Calu3 (cell line): ENCODE results near the gene SERPINA12. TPM values are rescaled to one million over a fixed set of nuclear protein-coding genes. Genes with fewer than 3 reads are reported as not detected.

ENCODE experiments used
- BruUV-seq: library from RNA; stranded (reverse); fragments of 400-500 nt; replicated peaks from 2 replicates; lab custom pipeline; 2021; lab: Mats Ljungman, UMichigan
- CTCF ChIA-PET: fragments of 300-600 bp; sonication (Branson Sonifier 250); formaldehyde crosslinking; loops from one replicate; lab custom pipeline; 2022; ENCODE audit warnings: antibody characterized with exemption; lab: Charles Lee
- DNase-seq: peaks from one replicate; pipeline ENCODE4 v3.0.0; 2022
- H3K27ac Mint-ChIP-seq: one replicate; pipeline ENCODE4 v1.8.0; 2022; ENCODE audit warnings: mixed read lengths; ENCODE audit not compliant: unreplicated experiment
- H3K27me3 Mint-ChIP-seq: one replicate; pipeline ENCODE4 v1.8.0; 2022; ENCODE audit warnings: mixed read lengths; ENCODE audit not compliant: unreplicated experiment
- H3K36me3 Mint-ChIP-seq: one replicate; pipeline ENCODE4 v1.8.0; 2022; ENCODE audit warnings: mild to moderate bottlenecking, moderate library complexity, mixed read lengths; ENCODE audit not compliant: insufficient read depth, unreplicated experiment
- H3K4me1 Mint-ChIP-seq: one replicate; pipeline ENCODE4 v1.8.0; 2022; ENCODE audit warnings: mild to moderate bottlenecking, low read depth, mixed read lengths; ENCODE audit not compliant: unreplicated experiment
- H3K4me3 Mint-ChIP-seq: one replicate; pipeline ENCODE4 v1.8.0; 2022; ENCODE audit warnings: mild to moderate bottlenecking, low read depth, moderate library complexity, mixed read lengths; ENCODE audit not compliant: unreplicated experiment
- H3K9me3 Mint-ChIP-seq: one replicate; pipeline ENCODE4 v1.8.0; 2022; ENCODE audit warnings: low read depth, mixed read lengths; ENCODE audit not compliant: unreplicated experiment
- intact Hi-C: fragments of 100-400 bp; cut with micrococcal nuclease; formaldehyde crosslinking; loops from one replicate; pipeline ENCODE4 v1.10.0; 2022; ENCODE audit not compliant: unreplicated experiment
- total RNA-seq: library from RNA; stranded (reverse); gene quantifications from 2 replicates; pipeline ENCODE4 v1.2.3, GENCODE V29; 2022
- TF ChIP-seq, protein P1 (sequence below): fragments of 200-600 bp; IDR thresholded peaks from one replicate; pipeline ENCODE4 v1.8.0; 2022; ENCODE audit warnings: antibody characterized with exemption; ENCODE audit not compliant: unreplicated experiment

Gene SERPINA12
- total RNA-seq, 1 experiment from 2014 or later = not detected

DNA sequence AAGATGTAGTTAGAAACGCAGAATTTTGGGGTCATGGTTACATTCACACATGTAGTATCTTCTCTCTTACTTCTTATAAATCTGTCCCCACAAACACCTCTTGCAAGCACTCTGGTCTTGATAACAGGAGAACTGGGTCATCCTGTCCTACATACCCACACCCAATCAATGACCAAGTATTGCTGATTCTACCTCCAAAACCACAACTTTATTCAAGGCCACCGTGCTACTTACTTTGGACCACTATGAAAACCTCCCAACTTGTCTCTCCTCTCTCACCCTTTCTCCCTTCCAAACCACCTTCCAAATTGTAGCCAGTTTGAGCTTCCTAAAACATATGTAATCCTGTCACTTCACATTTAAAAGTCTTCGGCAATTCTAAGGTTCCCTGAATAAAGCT, 62.1 kb downstream of the SERPINA12 start:
- TF ChIP-seq, protein P1, sequence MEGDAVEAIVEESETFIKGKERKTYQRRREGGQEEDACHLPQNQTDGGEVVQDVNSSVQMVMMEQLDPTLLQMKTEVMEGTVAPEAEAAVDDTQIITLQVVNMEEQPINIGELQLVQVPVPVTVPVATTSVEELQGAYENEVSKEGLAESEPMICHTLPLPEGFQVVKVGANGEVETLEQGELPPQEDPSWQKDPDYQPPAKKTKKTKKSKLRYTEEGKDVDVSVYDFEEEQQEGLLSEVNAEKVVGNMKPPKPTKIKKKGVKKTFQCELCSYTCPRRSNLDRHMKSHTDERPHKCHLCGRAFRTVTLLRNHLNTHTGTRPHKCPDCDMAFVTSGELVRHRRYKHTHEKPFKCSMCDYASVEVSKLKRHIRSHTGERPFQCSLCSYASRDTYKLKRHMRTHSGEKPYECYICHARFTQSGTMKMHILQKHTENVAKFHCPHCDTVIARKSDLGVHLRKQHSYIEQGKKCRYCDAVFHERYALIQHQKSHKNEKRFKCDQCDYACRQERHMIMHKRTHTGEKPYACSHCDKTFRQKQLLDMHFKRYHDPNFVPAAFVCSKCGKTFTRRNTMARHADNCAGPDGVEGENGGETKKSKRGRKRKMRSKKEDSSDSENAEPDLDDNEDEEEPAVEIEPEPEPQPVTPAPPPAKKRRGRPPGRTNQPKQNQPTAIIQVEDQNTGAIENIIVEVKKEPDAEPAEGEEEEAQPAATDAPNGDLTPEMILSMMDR = no peak
- H3K36me3 Mint-ChIP-seq = no peaks in the 10 kb centered on the region
- H3K4me1 Mint-ChIP-seq = no peaks in the 10 kb centered on the region
- H3K27me3 Mint-ChIP-seq = peaks cover 93% of the 10 kb centered on the region
- no peak for DNase-seq
- CTCF ChIA-PET = no interaction called here
- H3K4me3 Mint-ChIP-seq = no peak overlapping the region
- BruUV-seq = no TSS peak
- H3K9me3 Mint-ChIP-seq = no peaks in the 10 kb centered on the region
- intact Hi-C loops = no loop called here
- H3K27ac Mint-ChIP-seq = no peak overlapping the region

DNA sequence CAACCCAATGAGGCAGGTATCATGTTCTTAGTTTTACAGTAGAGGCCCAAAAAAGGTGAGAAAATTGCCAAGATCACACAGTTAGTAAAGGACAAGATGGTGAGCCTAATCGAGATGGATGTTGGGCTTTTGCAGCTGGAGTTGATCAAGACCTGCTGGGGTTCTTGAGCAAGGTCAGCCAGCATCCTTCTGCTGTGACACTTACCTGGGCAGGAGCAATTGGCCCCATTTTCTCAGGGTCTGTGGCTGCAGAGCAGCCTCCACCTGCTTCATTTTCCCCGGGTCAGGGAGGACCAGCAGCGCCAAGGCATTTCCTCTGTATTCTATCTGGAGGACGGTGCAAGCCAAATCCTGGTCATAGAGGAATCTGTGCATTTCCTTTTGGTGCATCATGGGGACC, 63.1 kb downstream of the SERPINA12 start:
- H3K9me3 Mint-ChIP-seq = no peaks in the 10 kb centered on the region
- H3K36me3 Mint-ChIP-seq = no peaks in the 10 kb centered on the region
- intact Hi-C loops = no loop called here
- H3K4me1 Mint-ChIP-seq = no peaks in the 10 kb centered on the region
- H3K27ac Mint-ChIP-seq = no peak overlapping the region
- CTCF ChIA-PET = interaction anchor here (2.4 kb wide), 1 partner anchor 40 kb away, joined by 6 read pairs; no protein-coding TSS in a partner anchor
- TF ChIP-seq, protein P1 = no peak
- no peak for DNase-seq
- no TSS peak for BruUV-seq
- no peak overlapping the region for H3K4me3 Mint-ChIP-seq
- H3K27me3 Mint-ChIP-seq = peaks cover 93% of the 10 kb centered on the region

DNA sequence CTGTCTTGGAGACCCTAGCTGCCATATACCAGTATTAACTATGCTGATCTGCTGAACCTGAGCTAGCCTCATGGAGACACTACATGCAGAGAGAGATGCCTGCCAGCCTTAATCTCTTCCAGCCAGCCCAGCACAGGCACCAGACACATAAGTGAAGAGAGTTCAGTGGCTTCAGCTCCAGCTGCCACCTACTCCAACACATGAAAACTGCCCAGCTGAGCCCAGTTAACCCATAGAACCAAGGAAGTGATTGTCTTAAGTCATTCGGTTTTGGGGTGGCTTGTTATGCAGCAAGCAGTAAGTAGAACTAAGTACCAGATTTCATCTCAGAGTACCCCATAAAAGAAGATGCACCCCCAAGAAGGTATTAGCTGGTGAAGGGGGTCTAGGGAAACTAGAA, 64.3 kb downstream of the SERPINA12 start:
- CTCF ChIA-PET = interaction anchor here (0.6 to 2.4 kb wide), 3 partner anchors 11 to 240 kb away, joined by 3 to 6 read pairs (median 3); no protein-coding TSS in a partner anchor
- no TSS peak for BruUV-seq
- H3K36me3 Mint-ChIP-seq = no peaks in the 10 kb centered on the region
- H3K27ac Mint-ChIP-seq = no peak overlapping the region
- no peaks in the 10 kb centered on the region for H3K4me1 Mint-ChIP-seq
- H3K9me3 Mint-ChIP-seq = no peaks in the 10 kb centered on the region
- DNase-seq = no peak
- peaks cover 93% of the 10 kb centered on the region for H3K27me3 Mint-ChIP-seq
- TF ChIP-seq, protein P1 = no peak
- no peak overlapping the region for H3K4me3 Mint-ChIP-seq
- intact Hi-C loops = no loop called here

DNA sequence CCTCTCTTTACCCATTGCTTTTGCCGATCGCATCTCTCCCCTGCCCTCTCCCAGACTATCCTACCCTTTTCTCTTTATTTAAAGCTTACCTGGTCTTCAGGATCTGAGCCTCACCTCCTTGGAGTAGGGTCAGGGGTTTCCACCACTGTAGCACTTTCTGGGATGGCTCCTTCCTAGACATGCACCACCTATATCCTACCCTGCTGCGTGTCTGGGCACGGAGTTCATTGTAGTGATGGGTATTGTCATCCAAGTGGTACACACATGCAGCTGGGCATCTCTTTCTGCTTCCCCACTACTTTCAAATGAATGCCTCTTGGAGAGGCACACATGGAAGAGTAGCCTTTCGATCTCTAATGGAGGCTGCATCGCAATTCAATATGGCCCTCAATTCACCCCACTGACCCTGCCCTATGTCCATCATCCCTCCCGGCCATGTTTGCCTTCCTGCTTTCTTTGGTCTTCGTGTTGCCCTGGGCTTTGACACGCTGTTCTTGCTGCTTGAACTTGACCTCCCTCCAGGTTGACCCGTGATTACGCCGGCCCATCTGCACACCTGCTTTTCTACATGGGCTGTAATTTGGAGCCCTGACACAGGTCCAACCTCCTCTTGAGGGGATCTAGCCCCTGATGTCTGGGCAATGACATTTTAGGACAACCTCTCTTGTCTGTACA, 67.6 kb downstream of the SERPINA12 start:
- intact Hi-C loops = no loop called here
- CTCF ChIA-PET = interaction anchor here (0.5 kb wide), 1 partner anchor 169 kb away, joined by 3 read pairs; no protein-coding TSS in a partner anchor
- Mint-ChIP-seq H3K4me3 (no peak overlapping the region), H3K4me1 (no peaks in the 10 kb centered on the region), H3K27me3 (peaks cover 71% of the 10 kb centered on the region), H3K27ac (no peak overlapping the region), H3K9me3 (no peaks in the 10 kb centered on the region), H3K36me3 (no peaks in the 10 kb centered on the region)
- BruUV-seq = no TSS peak
- TF ChIP-seq, protein P1 = no peak
- no peak for DNase-seq
